Gastroesophageal sphincter (tissue), 4 donors: ENCODE results near the gene PIGU. TPM values are rescaled to one million over a fixed set of nuclear protein-coding genes. Genes with fewer than 3 reads are reported as not detected.

Source experiments
- ATAC-seq: fragments of 150-250 bp; one replicate; pipeline ENCODE4 v1.9.1; 2016; ENCODE audit warnings: mild to moderate bottlenecking, moderate library complexity
- H3K27ac ChIP-seq, 4 donors: fragments of 200-600 bp; sonication (generic) in 3 of 4; 1 replicate in 3 of 4; 2 replicates in 1 of 4; pipeline ENCODE4 v1.5.1; 2016 to 2019
- H3K27me3 ChIP-seq: fragments of 200-600 bp; sonication (generic); one replicate; pipeline ENCODE4 v1.5.1; 2019
- H3K36me3 ChIP-seq, 2 donors: fragments of 200-600 bp; sonication (generic); one replicate each; pipeline ENCODE4 v1.5.1; 2019; ENCODE audit warnings: control low read depth in 1 of 2
- H3K4me1 ChIP-seq, 3 donors: fragments of 200-600 bp; sonication (generic); 1 replicate in 2 of 3; 2 replicates in 1 of 3; pipeline ENCODE4 v1.5.1; 2016 to 2019; ENCODE audit warnings: control low read depth in 2 of 3
- H3K4me3 ChIP-seq, 2 donors: fragments of 200-600 bp; sonication (generic); one replicate each; pipeline ENCODE4 v1.5.1; 2019; ENCODE audit warnings: mild to moderate bottlenecking in 1 of 2, moderate library complexity in 1 of 2
- H3K9me3 ChIP-seq, 3 donors: fragments of 200-600 bp; sonication (generic); one replicate each; pipeline ENCODE4 v1.5.1; 2017 to 2019; ENCODE audit warnings: control low read depth in 2 of 3
- CTCF ChIP-seq, 4 experiments: fragments of 200-600 bp in 2 of 4; fragments of 450-650 bp in 2 of 4; sonication (generic) in 1 of 4; IDR thresholded peaks; one replicate each; pipeline ENCODE4 v1.5.1; 2017 to 2019; ENCODE audit warnings: antibody characterized with exemption in 4 of 4, mild to moderate bottlenecking in 2 of 4, moderate library complexity in 2 of 4
- EP300 ChIP-seq: sonication (generic); formaldehyde crosslinking; IDR thresholded peaks from one replicate; pipeline ENCODE4 v1.6.1; 2017; ENCODE audit warnings: antibody characterized with exemption, mild to moderate bottlenecking
- POLR2A ChIP-seq, 2 donors: fragments of 450-650 bp; IDR thresholded peaks; one replicate each; pipeline ENCODE4 v1.6.1; 2017; ENCODE audit warnings: antibody characterized with exemption in 2 of 2, mild to moderate bottlenecking in 2 of 2, moderate library complexity in 1 of 2
- POLR2AphosphoS5 ChIP-seq: sonication (generic); formaldehyde crosslinking; IDR thresholded peaks from one replicate; pipeline ENCODE4 v1.6.1; 2017; ENCODE audit warnings: antibody characterized with exemption
- WGBS, 2 donors: methylation state at CpG; one replicate each; pipeline ENCODE4 v1.1.5; 2018; ENCODE audit warnings: low coverage in 1 of 2; 5-methylcytosine and 5-hydroxymethylcytosine counted together
- total RNA-seq, 4 donors: library from RNA; depleted of rRNA; stranded (reverse); fragments of >200 nt; gene quantifications; one replicate each; pipeline ENCODE4 v1.1.0, GENCODE V29; 2016

The PIGU gene
- total RNA-seq, 4 donors from 2014 or later: 5.4 to 11.8 (median 10.8) TPM

- H3K36me3 ChIP-seq: peaks cover 0 to 41% of the 10 kb centered on the region in 2 donors
- 50 to 65% methylated on average over 1 to 2 of the region's 6 CpGs for WGBS, 2 donors
- ATAC-seq: no peak
Measured at GRCh38 chr20:34583544-34583943, 93.3 kb downstream of the PIGU start.

GRCh38 chr20:34582911-34583310, 94.0 kb downstream of the PIGU start:
- Histone ChIP-seq H3K36me3 (peaks cover 0 to 35% of the 10 kb centered on the region in 2 donors), H3K4me1 (peaks cover 0 to 42% (median 12%) of the 10 kb centered on the region in 3 donors), H3K4me3 (no peak overlapping the region), H3K9me3 (no peaks in the 10 kb centered on the region), H3K27me3 (no peaks in the 10 kb centered on the region), H3K27ac (peak overlapping the region in 3 of 4 donors; percentile 21 to 69 (median 69))
- ATAC-seq: no peak
- TF ChIP-seq POLR2A (IDR thresholded peaks at IDR 0.05) (no peak), CTCF (IDR thresholded peaks at IDR 0.05) (no peak), POLR2AphosphoS5 (no peak), EP300 (no peak)
- 100% methylated on average over 1 of the region's 4 CpGs; no CpG with 5 or more reads in 1 of the 2 donors for WGBS, 2 donors

More at GRCh38 chr20:34583544-34583943, 93.3 kb downstream of the PIGU start:
- Histone ChIP-seq H3K27ac (no peak overlapping the region), H3K4me1 (peaks cover 0 to 38% (median 12%) of the 10 kb centered on the region in 3 donors), H3K27me3 (no peaks in the 10 kb centered on the region), H3K4me3 (no peak overlapping the region), H3K9me3 (no peaks in the 10 kb centered on the region)
- TF ChIP-seq POLR2AphosphoS5 (no peak), POLR2A (IDR thresholded peaks at IDR 0.05) (no peak), EP300 (no peak), CTCF (IDR thresholded peaks at IDR 0.05) (no peak)

- TF ChIP-seq POLR2AphosphoS5 (no peak), CTCF (IDR thresholded peaks at IDR 0.05) (no peak), EP300 (no peak)
- H3K9me3 ChIP-seq: no peaks in the 10 kb centered on the region
- WGBS, 2 donors: 53 to 81% methylated on average over 2 to 4 of the region's 4 CpGs
- H3K27me3 ChIP-seq: no peaks in the 10 kb centered on the region
- peak overlapping the region in 3 of 4 donors; percentile 69 to 71 (median 69) for H3K27ac ChIP-seq
- no peak overlapping the region for H3K4me3 ChIP-seq
- ATAC-seq: no peak
- peaks cover 0 to 28% of the 10 kb centered on the region in 2 donors for H3K36me3 ChIP-seq
- H3K4me1 ChIP-seq: peaks cover 0 to 42% (median 12%) of the 10 kb centered on the region in 3 donors
Measured at GRCh38 chr20:34582221-34582620, 94.7 kb downstream of the PIGU start.

GRCh38 chr20:34581341-34582184, 95.3 kb downstream of the PIGU start:
- TF ChIP-seq CTCF (IDR thresholded peaks at IDR 0.05) (no peak), EP300 (no peak), POLR2AphosphoS5 (no peak), POLR2A (IDR thresholded peaks at IDR 0.05) (no peak)
- Histone ChIP-seq H3K4me1 (peaks cover 0 to 42% (median 12%) of the 10 kb centered on the region in 3 donors), H3K27me3 (no peaks in the 10 kb centered on the region), H3K36me3 (peaks cover 0 to 23% of the 10 kb centered on the region in 2 donors), H3K9me3 (no peaks in the 10 kb centered on the region), H3K27ac (peak overlapping the region in 3 of 4 donors; percentile 69 to 71 (median 69)), H3K4me3 (no peak overlapping the region)
- ATAC-seq: peak; percentile 31
- 62 to 79% methylated on average over 5 to 8 of the region's 11 CpGs for WGBS, 2 donors
